Naive thymus-derived CD4-positive, alpha-beta T cell (primary cell): Measurements from ENCODE around the gene SLC8B1. TPM values are rescaled to one million over a fixed set of nuclear protein-coding genes. Genes with fewer than 3 reads are reported as not detected.
A peak's percentile ranks its signal among the peaks of the same experiment; 100 is the strongest.

Source experiments
- ATAC-seq: fragments of 150-1000 bp; cut with Tn5 transposase; 2 replicates; pipeline ENCODE4 v1.10.0; 2021; ENCODE audit warnings: mild to moderate bottlenecking, moderate library complexity
- CTCF ChIA-PET: fragments of 350-600 bp; sonication (Branson Sonifier 250); formaldehyde crosslinking; loops from one replicate; lab custom pipeline; 2021; ENCODE audit warnings: antibody characterized with exemption; lab: Charles Lee
- POLR2A ChIA-PET: fragments of 350-600 bp; sonication (Branson Sonifier 250); formaldehyde crosslinking; loops from one replicate; lab custom pipeline; 2021; ENCODE audit warnings: antibody characterized with exemption, inconsistent platforms; lab: Charles Lee
- DNase-seq, 9 donors: peaks; one replicate each; pipeline versions ENCODE4 v3.0.0 to v3.0.0-alpha.2; 2020 to 2022; ENCODE audit warnings: mixed read lengths in 1 of 9
- H3K27ac ChIP-seq: one replicate; pipeline ENCODE4 v1.7.0; 2013; ENCODE audit warnings: mild to moderate bottlenecking, low read depth, low read length, moderate library complexity
- H3K27me3 ChIP-seq, 2 donors: one replicate each; pipeline ENCODE4 v1.7.0; 2013; ENCODE audit warnings: low read length in 2 of 2, mild to moderate bottlenecking in 2 of 2, moderate library complexity in 2 of 2; ENCODE audit not compliant: control insufficient read depth in 2 of 2, insufficient read depth in 2 of 2
- H3K36me3 ChIP-seq, 3 experiments: 1 replicate in 2 of 3; 2 replicates in 1 of 3; pipeline ENCODE4 v1.7.0; 2013; ENCODE audit warnings: low read length in 3 of 3, mild to moderate bottlenecking in 3 of 3, moderate library complexity in 1 of 3; ENCODE audit not compliant: insufficient read depth in 3 of 3, control insufficient read depth in 2 of 3
- H3K4me1 ChIP-seq, 2 donors: one replicate each; pipeline ENCODE4 v1.7.0; 2013; ENCODE audit warnings: low read length in 2 of 2, mild to moderate bottlenecking in 2 of 2, moderate library complexity in 1 of 2; ENCODE audit not compliant: control insufficient read depth in 2 of 2, insufficient read depth in 2 of 2
- H3K4me3 ChIP-seq: 2 replicates; pipeline ENCODE4 v1.7.0; 2013; ENCODE audit warnings: mild to moderate bottlenecking, low read length
- H3K9me3 ChIP-seq, 3 experiments: 1 replicate in 2 of 3; 2 replicates in 1 of 3; pipeline ENCODE4 v1.7.0; 2013; ENCODE audit warnings: low read length in 3 of 3; ENCODE audit not compliant: control insufficient read depth in 2 of 3
- H3K27ac Mint-ChIP-seq, 9 donors: one replicate each; pipeline ENCODE4 v1.8.0; 2020 to 2022; ENCODE audit warnings: mixed read lengths in 9 of 9, mild to moderate bottlenecking in 8 of 9, moderate library complexity in 5 of 9, inconsistent platforms in 2 of 9
- H3K27me3 Mint-ChIP-seq, 5 donors: one replicate each; pipeline ENCODE4 v1.8.0; 2021 to 2022; ENCODE audit warnings: mixed read lengths in 5 of 5, mild to moderate bottlenecking in 1 of 5
- H3K36me3 Mint-ChIP-seq, 5 donors: one replicate each; pipeline ENCODE4 v1.8.0; 2020 to 2022; ENCODE audit warnings: mixed read lengths in 5 of 5, mild to moderate bottlenecking in 3 of 5, inconsistent platforms in 1 of 5
- H3K4me1 Mint-ChIP-seq, 7 donors: one replicate each; pipeline ENCODE4 v1.8.0; 2020 to 2022; ENCODE audit warnings: mixed read lengths in 7 of 7, mild to moderate bottlenecking in 3 of 7, inconsistent platforms in 1 of 7
- H3K4me3 Mint-ChIP-seq, 10 donors: one replicate each; pipeline ENCODE4 v1.8.0; 2020 to 2022; ENCODE audit warnings: mild to moderate bottlenecking in 10 of 10, mixed read lengths in 10 of 10, moderate library complexity in 6 of 10, inconsistent platforms in 2 of 10
- H3K9me3 Mint-ChIP-seq, 11 donors: one replicate each; pipeline ENCODE4 v1.8.0; 2020 to 2022; ENCODE audit warnings: mixed read lengths in 11 of 11, mild to moderate bottlenecking in 4 of 11, inconsistent platforms in 1 of 11, moderate library complexity in 1 of 11
- intact Hi-C, 2 donors: fragments of 100-400 bp; cut with micrococcal nuclease; formaldehyde crosslinking; loops; one replicate each; pipeline ENCODE4 v1.15.1; 2023
- polyA plus RNA-seq, 2 donors: library from polyadenylated mRNA; unstranded; fragments of 300-500 nt; fragmentation: Illumina TruSeq; gene quantifications; one replicate each; pipeline ENCODE4 v1.2.3, GENCODE V29; 2021
- total RNA-seq, 6 experiments: library from RNA in 5 of 6; stranded (reverse) in 5 of 6; gene quantifications; 1 replicate in 5 of 6; 2 replicates in 1 of 6; pipeline ENCODE4 v1.2.3 and lab custom pipeline; 2021 to 2026

Gene SLC8B1
- total and polyA plus RNA-seq, 7 experiments from 2014 or later = 40.9 to 169 (median 140) TPM

DNA sequence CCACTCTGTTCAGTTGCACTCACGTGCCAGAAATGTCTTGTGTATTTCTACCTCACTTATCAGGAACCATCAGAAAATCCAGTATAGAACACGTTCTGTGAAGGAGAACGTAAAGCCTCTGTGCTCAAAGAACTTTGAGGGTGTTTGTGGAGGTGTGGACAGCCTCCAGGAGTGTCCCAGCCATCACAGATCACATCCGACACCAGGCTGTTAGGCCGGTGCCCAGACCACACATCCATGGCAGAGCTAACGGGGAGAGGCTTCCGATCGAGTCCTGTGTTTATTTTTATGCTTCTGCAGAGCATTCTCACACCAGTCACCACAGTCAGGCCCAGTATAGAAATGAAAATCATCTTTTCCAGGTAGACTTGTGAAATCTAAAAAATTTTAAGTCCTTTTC, 60.1 kb downstream of the SLC8B1 start:
- no peak for ATAC-seq
- Mint-ChIP-seq H3K4me3 (no peak overlapping the region), H3K4me1 (peaks cover under 1 to 8% (median 6%) of the 10 kb centered on the region in 7 donors), H3K36me3 (peaks cover 10 to 47% (median 14%) of the 10 kb centered on the region in 5 donors), H3K9me3 (no peaks in the 10 kb centered on the region), H3K27me3 (no peaks in the 10 kb centered on the region), H3K27ac (peak overlapping the region in 2 of 9 donors; percentile 36 to 47)
- POLR2A ChIA-PET = no interaction called here
- DNase-seq = no peak
- Histone ChIP-seq H3K9me3 (no peaks in the 10 kb centered on the region), H3K4me3 (no peak overlapping the region), H3K4me1 (no peaks in the 10 kb centered on the region), H3K27ac (no peak overlapping the region), H3K36me3 (peaks cover 0 to 75% (median 11%) of the 10 kb centered on the region in 3 experiments), H3K27me3 (no peaks in the 10 kb centered on the region)
- intact Hi-C loops = loop anchor here in 1 of 2 donors (5.0 kb wide), 1 partner anchor 43 kb away; no protein-coding TSS in a partner anchor
- CTCF ChIA-PET = no interaction called here

DNA sequence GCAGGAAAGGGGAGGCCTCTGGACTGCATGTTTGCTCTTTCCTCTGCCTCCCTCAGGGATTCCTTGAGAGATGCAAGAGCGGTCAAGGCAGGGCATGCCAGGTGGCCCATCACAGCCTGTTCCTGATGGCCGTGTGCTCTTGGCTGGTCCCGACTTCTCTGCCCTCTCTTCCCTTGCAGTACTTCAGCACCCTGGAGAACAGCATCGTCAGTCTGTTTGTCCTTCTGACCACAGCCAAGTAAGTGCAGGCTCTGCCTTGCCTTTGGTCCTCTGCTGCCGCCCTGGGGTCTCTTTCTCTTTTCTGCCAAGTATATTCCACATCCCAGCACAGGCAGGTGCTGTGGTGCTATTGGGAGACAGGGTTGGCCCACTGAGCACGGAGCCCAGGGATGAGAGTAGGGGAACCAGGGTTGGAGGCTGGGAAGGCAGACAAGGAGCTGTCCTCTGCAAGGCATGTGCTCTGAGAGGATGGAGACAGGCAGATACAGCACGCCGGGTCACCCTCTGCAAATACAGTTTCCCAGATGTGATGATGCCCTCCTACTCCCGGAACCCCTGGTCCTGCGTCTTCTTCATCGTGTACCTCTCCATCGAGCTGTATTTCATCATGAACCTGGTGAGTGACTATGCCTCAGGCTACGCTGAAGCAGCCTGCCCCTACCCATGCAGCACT, 61.7 kb downstream of the SLC8B1 start:
- no peaks in the 10 kb centered on the region for H3K9me3 ChIP-seq
- H3K4me3 ChIP-seq = no peak overlapping the region
- peak overlapping the region in 2 of 9 donors; percentile 12 to 36 for H3K27ac Mint-ChIP-seq
- POLR2A ChIA-PET = interaction anchor here (1.2 kb wide), 1 partner anchor 11 kb away, joined by 4 read pairs; no protein-coding TSS in a partner anchor
- CTCF ChIA-PET = no interaction called here
- DNase-seq = no peak
- peaks cover 8 to 52% (median 12%) of the 10 kb centered on the region in 5 donors for H3K36me3 Mint-ChIP-seq
- no peak overlapping the region for H3K27ac ChIP-seq
- H3K36me3 ChIP-seq = peaks cover 0 to 80% (median 19%) of the 10 kb centered on the region in 3 experiments
- ATAC-seq = no peak
- intact Hi-C loops = no loop called here
- no peaks in the 10 kb centered on the region for H3K27me3 Mint-ChIP-seq
- H3K9me3 Mint-ChIP-seq = no peaks in the 10 kb centered on the region
- no peak overlapping the region for H3K4me3 Mint-ChIP-seq
- no peaks in the 10 kb centered on the region for H3K27me3 ChIP-seq
- H3K4me1 Mint-ChIP-seq = peaks cover 0 to 8% (median 4%) of the 10 kb centered on the region in 7 donors
- no peaks in the 10 kb centered on the region for H3K4me1 ChIP-seq

DNA sequence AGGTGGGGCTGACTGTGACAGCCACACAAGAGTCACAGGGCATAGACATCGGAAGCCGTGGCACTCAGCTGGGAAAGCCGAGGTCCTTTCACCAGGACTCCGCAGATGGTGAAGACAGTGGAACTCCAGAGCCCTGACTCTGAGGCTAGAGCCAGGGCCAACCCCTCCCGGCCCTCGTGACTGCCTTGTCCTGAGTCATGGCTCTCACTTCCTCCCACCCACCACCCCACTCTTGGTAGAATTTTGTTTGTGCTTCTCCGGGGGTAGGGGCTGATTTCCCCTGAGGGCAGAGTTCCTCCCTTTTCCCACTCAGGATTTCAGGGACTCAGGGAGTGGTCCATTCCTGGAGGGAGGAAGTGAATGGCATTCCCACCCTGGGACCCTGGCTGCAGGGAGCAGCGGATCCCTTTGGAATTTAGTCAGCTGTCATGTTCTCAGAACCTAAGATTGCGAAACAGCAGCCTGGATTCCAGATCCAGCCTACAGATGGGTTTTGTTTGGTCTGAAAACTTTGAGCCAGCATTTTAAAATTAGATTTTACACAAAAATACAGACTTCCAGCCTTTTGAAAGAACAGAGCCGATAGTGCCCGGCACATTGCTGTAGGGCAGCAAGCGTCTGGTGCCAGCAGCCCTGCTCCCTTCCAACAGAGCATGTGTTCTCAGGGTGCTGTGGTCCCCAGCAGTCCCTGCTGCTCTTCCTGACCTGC, 62.9 kb downstream of the SLC8B1 start:
- H3K36me3 Mint-ChIP-seq = peaks cover 10 to 54% (median 16%) of the 10 kb centered on the region in 5 donors
- Histone ChIP-seq H3K4me3 (no peak overlapping the region), H3K27me3 (no peaks in the 10 kb centered on the region), H3K27ac (no peak overlapping the region), H3K36me3 (peaks cover 0 to 79% (median 21%) of the 10 kb centered on the region in 3 experiments), H3K9me3 (no peaks in the 10 kb centered on the region), H3K4me1 (no peaks in the 10 kb centered on the region)
- DNase-seq (peak in 1 of 9 donors; percentile 35), ATAC-seq (peak; percentile 67)
- CTCF ChIA-PET = no interaction called here
- H3K27me3 Mint-ChIP-seq = no peaks in the 10 kb centered on the region
- POLR2A ChIA-PET = no interaction called here
- peaks cover under 1 to 10% (median 7%) of the 10 kb centered on the region in 7 donors for H3K4me1 Mint-ChIP-seq
- intact Hi-C loops = no loop called here
- H3K9me3 Mint-ChIP-seq = no peaks in the 10 kb centered on the region
- no peak overlapping the region for H3K4me3 Mint-ChIP-seq
- H3K27ac Mint-ChIP-seq = peak overlapping the region in 2 of 9 donors; percentile 10 to 69

DNA sequence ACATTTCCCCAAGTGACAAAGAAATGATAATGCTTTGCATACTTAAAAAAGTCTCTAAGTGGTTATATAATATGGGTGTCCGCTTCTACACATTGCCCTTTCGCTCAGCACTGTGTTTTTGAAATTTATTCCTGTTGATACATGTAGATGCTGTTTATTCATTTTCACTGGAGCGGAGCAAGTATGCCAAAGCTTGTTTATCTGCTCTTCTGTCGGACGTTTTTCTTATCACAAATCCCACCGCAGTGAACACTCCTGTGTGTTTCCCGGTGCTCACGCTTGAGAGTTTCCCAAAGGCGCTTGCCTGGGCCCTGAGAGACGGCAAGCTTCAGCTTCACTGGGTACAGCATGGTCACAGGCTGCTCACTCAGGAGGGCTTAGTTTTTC, 63.5 kb downstream of the SLC8B1 start:
- peaks cover 4 to 13% (median 10%) of the 10 kb centered on the region in 7 donors for H3K4me1 Mint-ChIP-seq
- no peaks in the 10 kb centered on the region for H3K27me3 Mint-ChIP-seq
- H3K36me3 Mint-ChIP-seq = peaks cover 13 to 58% (median 19%) of the 10 kb centered on the region in 5 donors
- H3K27me3 ChIP-seq = no peaks in the 10 kb centered on the region
- POLR2A ChIA-PET = no interaction called here
- no peaks in the 10 kb centered on the region for H3K9me3 Mint-ChIP-seq
- CTCF ChIA-PET = no interaction called here
- H3K4me3 ChIP-seq = no peak overlapping the region
- H3K9me3 ChIP-seq = no peaks in the 10 kb centered on the region
- H3K36me3 ChIP-seq = peaks cover 0 to 79% (median 17%) of the 10 kb centered on the region in 3 experiments
- intact Hi-C loops = no loop called here
- ATAC-seq (no peak), DNase-seq (no peak)
- H3K27ac ChIP-seq = no peak overlapping the region
- no peak overlapping the region for H3K4me3 Mint-ChIP-seq
- H3K27ac Mint-ChIP-seq = no peak overlapping the region
- no peaks in the 10 kb centered on the region for H3K4me1 ChIP-seq

DNA sequence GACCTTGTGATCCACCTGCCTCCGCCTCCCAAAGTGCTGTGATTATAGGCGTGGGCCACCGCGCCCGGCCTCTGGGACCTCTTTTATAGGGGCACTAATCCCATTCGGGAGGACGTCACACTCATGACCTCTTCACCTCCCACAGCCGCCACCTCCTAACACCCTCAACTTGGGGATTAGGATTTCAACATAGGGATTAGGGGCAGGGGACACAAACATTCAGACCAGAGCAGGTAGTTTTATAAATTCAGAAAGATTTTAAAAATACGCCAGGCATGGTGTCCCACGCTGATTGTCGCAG, 64.2 kb downstream of the SLC8B1 start:
- DNase-seq (no peak), ATAC-seq (no peak)
- peaks cover 0 to 80% (median 17%) of the 10 kb centered on the region in 3 experiments for H3K36me3 ChIP-seq
- H3K27ac Mint-ChIP-seq = peak overlapping the region in 1 of 9 donors; percentile 76
- CTCF ChIA-PET = interaction anchor here (0.7 kb wide), 1 partner anchor 205 kb away, joined by 3 read pairs; no protein-coding TSS in a partner anchor
- peaks cover 7 to 18% (median 10%) of the 10 kb centered on the region in 7 donors for H3K4me1 Mint-ChIP-seq
- H3K36me3 Mint-ChIP-seq = peaks cover 13 to 61% (median 25%) of the 10 kb centered on the region in 5 donors
- H3K9me3 ChIP-seq = no peaks in the 10 kb centered on the region
- POLR2A ChIA-PET = interaction anchor here (0.7 kb wide), 1 partner anchor 30 kb away, joined by 3 read pairs; no protein-coding TSS in a partner anchor
- H3K4me3 Mint-ChIP-seq = peak overlapping the region in 1 of 10 donors; percentile 26
- H3K9me3 Mint-ChIP-seq = no peaks in the 10 kb centered on the region
- no peaks in the 10 kb centered on the region for H3K27me3 Mint-ChIP-seq
- no peaks in the 10 kb centered on the region for H3K4me1 ChIP-seq
- intact Hi-C loops = no loop called here
- H3K27me3 ChIP-seq = no peaks in the 10 kb centered on the region
- no peak overlapping the region for H3K27ac ChIP-seq
- H3K4me3 ChIP-seq = no peak overlapping the region

DNA sequence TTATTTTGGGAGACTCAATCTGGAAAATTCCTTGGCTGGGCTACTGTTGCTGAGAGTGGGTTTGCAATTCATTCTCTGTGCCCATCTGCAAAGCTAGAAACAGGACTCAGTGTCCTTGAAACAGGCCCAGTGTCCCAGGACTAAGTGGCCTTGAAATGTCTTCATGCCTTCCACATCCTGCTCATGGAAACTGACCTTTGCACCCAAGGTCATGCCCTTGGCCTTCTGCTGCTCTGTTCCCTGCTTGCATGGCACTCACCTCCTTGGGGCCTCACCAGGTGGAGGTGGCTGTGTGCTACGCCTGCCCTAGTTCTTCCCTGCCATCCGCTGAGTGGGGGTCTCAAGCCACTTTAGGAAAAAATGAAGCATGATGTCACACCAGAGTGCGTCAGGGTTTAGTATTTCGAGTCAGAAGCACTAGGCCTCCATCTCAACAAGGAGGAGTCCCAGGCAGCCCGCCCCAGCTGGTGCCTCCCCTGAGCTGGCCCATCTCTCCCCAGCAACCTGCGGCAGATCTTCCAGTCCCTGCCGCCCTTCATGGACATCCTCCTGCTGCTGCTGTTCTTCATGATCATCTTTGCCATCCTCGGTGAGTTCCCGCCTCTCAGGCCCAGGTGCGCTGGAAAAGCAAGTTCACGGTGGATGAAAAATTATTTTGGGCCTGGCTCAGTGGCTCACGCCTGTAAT, 65.5 kb downstream of the SLC8B1 start:
- Histone ChIP-seq H3K36me3 (peaks cover 0 to 78% (median 17%) of the 10 kb centered on the region in 3 experiments), H3K4me1 (peaks cover 0 to 4% of the 10 kb centered on the region in 2 donors), H3K27ac (no peak overlapping the region), H3K4me3 (no peak overlapping the region), H3K27me3 (no peaks in the 10 kb centered on the region), H3K9me3 (no peaks in the 10 kb centered on the region)
- ChIA-PET CTCF (no interaction called here), POLR2A (no interaction called here)
- Mint-ChIP-seq H3K4me3 (no peak overlapping the region), H3K27ac (peak overlapping the region in 5 of 9 donors; percentile 14 to 71 (median 38)), H3K9me3 (no peaks in the 10 kb centered on the region), H3K36me3 (peaks cover 13 to 56% (median 29%) of the 10 kb centered on the region in 5 donors), H3K4me1 (peaks cover 7 to 18% (median 14%) of the 10 kb centered on the region in 7 donors), H3K27me3 (no peaks in the 10 kb centered on the region)
- intact Hi-C loops = no loop called here
- DNase-seq = no peak
- ATAC-seq = no peak
